Right lobe of liver (tissue), 4 donors: ENCODE data around the gene SCN9A.

ENCODE experiments used
- POLR2A ChIP-seq: fragments of 450-650 bp; IDR thresholded peaks from one replicate; pipeline ENCODE4 v1.6.1; 2017; ENCODE audit warnings: antibody characterized with exemption, mild to moderate bottlenecking
- TF ChIP-seq, protein P1 (sequence below), 4 donors: fragments of 200-600 bp in 3 of 4; fragments of 450-650 bp in 1 of 4; IDR thresholded peaks; one replicate each; pipeline versions ENCODE4 v1.5.1 to v1.8.0; 2016 to 2022; ENCODE audit warnings: antibody characterized with exemption in 4 of 4, mild to moderate bottlenecking in 2 of 4
- donor health status: DM: no; HTN: no; CAD: no.
- donor health status: DM: no; HTN: no; CAD: no.
- donor health status: DM: no; HTN: yes; CAD: no.

DNA sequence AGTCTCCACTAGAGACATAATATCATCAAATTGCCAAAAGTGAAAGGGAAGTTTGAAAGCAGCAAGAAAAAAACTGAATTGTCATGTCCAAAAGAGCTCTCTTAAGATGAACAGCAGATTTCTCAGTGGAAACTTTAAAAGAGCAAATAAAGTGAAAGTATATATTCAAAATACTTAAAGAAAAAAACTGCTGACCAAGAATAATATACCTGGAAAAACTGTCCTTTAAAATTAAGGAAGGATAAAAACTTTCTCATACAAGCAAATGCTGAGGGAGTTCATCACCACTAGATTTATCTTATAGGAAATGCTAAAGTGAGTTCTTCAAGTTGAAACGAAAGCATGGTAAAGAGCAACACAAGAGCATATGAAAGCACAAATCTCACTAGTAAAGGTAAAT, 164.7 kb downstream of the SCN9A start:
- TF ChIP-seq, protein P1, sequence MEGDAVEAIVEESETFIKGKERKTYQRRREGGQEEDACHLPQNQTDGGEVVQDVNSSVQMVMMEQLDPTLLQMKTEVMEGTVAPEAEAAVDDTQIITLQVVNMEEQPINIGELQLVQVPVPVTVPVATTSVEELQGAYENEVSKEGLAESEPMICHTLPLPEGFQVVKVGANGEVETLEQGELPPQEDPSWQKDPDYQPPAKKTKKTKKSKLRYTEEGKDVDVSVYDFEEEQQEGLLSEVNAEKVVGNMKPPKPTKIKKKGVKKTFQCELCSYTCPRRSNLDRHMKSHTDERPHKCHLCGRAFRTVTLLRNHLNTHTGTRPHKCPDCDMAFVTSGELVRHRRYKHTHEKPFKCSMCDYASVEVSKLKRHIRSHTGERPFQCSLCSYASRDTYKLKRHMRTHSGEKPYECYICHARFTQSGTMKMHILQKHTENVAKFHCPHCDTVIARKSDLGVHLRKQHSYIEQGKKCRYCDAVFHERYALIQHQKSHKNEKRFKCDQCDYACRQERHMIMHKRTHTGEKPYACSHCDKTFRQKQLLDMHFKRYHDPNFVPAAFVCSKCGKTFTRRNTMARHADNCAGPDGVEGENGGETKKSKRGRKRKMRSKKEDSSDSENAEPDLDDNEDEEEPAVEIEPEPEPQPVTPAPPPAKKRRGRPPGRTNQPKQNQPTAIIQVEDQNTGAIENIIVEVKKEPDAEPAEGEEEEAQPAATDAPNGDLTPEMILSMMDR (IDR thresholded peaks at IDR 0.05) = no peak
- no peak for TF ChIP-seq POLR2A
